ENCODE measurements around the gene C16orf82. TPM values are rescaled to one million over a fixed set of nuclear protein-coding genes. Genes with fewer than 3 reads are reported as not detected.

C16orf82 gene
- total RNA-seq, 1 experiment from 2014 or later, result not detected

DNA sequence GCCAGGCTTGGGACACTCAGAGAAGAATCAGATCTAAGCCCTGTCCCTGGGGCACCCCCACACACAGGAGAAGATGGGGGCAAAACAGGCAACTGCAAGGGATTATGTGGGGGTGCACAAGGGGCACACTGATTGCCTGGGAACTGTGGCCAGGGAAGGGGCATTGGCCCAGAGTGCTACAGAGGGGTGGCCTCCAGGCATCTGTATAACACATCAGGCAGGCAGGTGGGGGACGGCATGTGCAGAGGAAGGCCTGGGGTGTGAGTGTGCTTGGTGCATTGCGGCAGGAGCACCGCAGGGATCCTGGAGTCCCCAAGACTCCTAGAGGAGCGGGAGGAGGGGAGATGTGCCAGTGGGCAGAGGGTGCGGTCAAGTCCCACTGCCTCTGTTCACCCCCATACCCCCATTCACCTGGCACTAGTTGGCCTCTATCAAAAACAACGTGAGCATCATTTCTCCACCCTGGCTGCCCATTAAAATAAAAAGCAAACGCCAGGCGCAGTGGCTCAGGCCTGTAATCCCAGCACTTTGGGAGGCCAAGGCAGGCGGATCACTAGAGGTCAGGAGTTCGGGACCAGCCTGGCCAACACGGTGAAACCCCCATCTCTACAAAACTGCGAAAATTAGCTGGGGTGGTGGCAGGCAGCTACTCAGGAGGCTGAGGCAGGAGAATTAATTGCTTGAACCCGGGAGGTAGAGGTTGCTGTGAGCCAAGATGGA lies 41.5 kb downstream of the C16orf82 start:
- Histone ChIP-seq H2AFZ (ENCODE audit: low read length) (no peak overlapping the region), H3K79me1 (ENCODE audit: insufficient read depth, low read depth, low read length, poor library complexity, severe bottlenecking) (no peaks in the 10 kb centered on the region), H2BK120ac (ENCODE audit: low read depth, low read length, poor library complexity, severe bottlenecking) (no peak overlapping the region), H3K9ac (ENCODE audit: extremely low read depth, insufficient read length, low read length) (no peak overlapping the region), H2BK12ac (ENCODE audit: insufficient read length, low read depth, low read length) (no peak overlapping the region), H2BK20ac (ENCODE audit: low read depth, low read length, poor library complexity, severe bottlenecking) (no peak overlapping the region), H3K4me2 (ENCODE audit: insufficient read depth, insufficient read length, low read length) (no peak overlapping the region), H3K14ac (ENCODE audit: insufficient read depth, low read length) (no peak overlapping the region), H3K4me1 (ENCODE audit: insufficient read depth, low read length) (no peaks in the 10 kb centered on the region), H3K9me3 (ENCODE audit: control insufficient read depth, low read depth, low read length) (no peaks in the 10 kb centered on the region), H3T11ph (ENCODE audit: low read length) (no peak overlapping the region), H2AK5ac (ENCODE audit: insufficient read length, low read length) (no peak overlapping the region), H4K91ac (ENCODE audit: insufficient read length, low read depth, low read length) (no peak overlapping the region), H3K4ac (ENCODE audit: low read depth, low read length) (no peak overlapping the region), H2BK15ac (ENCODE audit: low read depth, low read length) (no peak overlapping the region), H3K18ac (ENCODE audit: insufficient read length, low read depth, low read length) (no peak overlapping the region), H2BK5ac (ENCODE audit: insufficient read length, low read length) (no peak overlapping the region), H3K23me2 (ENCODE audit: insufficient read length, low read depth, low read length, poor library complexity, severe bottlenecking) (no peaks in the 10 kb centered on the region), H3K56ac (ENCODE audit: insufficient read length, low read depth, low read length) (no peak overlapping the region), H3K79me2 (ENCODE audit: insufficient read depth, low read length) (no peaks in the 10 kb centered on the region), H3K27ac (ENCODE audit: insufficient read length, low read depth, low read length) (no peak overlapping the region), H3K23ac (ENCODE audit: insufficient read length, low read depth, low read length) (no peak overlapping the region), H4K5ac (ENCODE audit: insufficient read length, low read depth, low read length) (no peak overlapping the region), H4K20me1 (ENCODE audit: control insufficient read depth, insufficient read depth, insufficient read length) (no peaks in the 10 kb centered on the region), H3K27me3 (ENCODE audit: insufficient read depth, low read length) (no peaks in the 10 kb centered on the region), H4K8ac (replicated peaks; ENCODE audit: insufficient read length, low read depth, low read length) (no peak overlapping the region)
- no peak for DNase-seq
- Mint-ChIP-seq H3K27me3 (ENCODE audit: low read depth) (peaks cover 6% of the 10 kb centered on the region), H3K9me3 (no peaks in the 10 kb centered on the region; a peak in 1 of 5 replicates), H3K27ac (0 out of 7 replicates have a peak overlapping the region, but pooled peaks of 1 of the 3 experiments have one; percentile 18), H3K4me1 (peaks cover 3 to 23% of the 10 kb centered on the region in 2 experiments; a peak in 3 of 4 replicates), H3K36me3 (ENCODE audit: insufficient read depth in 1 of 3, low read depth in 3 of 3) (no peaks in the 10 kb centered on the region), H3K4me3 (peak overlapping the region in 1 of 2 experiments; percentile 22; a peak in 1 of 5 replicates)
- no CpG with 5 or more reads among the region's 13 CpGs for WGBS (ENCODE audit: extremely low coverage, insufficient read length, low lambda C conversion rate)
- TF ChIP-seq, protein P1, sequence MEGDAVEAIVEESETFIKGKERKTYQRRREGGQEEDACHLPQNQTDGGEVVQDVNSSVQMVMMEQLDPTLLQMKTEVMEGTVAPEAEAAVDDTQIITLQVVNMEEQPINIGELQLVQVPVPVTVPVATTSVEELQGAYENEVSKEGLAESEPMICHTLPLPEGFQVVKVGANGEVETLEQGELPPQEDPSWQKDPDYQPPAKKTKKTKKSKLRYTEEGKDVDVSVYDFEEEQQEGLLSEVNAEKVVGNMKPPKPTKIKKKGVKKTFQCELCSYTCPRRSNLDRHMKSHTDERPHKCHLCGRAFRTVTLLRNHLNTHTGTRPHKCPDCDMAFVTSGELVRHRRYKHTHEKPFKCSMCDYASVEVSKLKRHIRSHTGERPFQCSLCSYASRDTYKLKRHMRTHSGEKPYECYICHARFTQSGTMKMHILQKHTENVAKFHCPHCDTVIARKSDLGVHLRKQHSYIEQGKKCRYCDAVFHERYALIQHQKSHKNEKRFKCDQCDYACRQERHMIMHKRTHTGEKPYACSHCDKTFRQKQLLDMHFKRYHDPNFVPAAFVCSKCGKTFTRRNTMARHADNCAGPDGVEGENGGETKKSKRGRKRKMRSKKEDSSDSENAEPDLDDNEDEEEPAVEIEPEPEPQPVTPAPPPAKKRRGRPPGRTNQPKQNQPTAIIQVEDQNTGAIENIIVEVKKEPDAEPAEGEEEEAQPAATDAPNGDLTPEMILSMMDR (conservative IDR thresholded peaks at IDR 0.05), result no peak
